Tibial nerve (tissue), 4 donors: ENCODE measurements around the gene ARCN1. TPM values are rescaled to one million over a fixed set of nuclear protein-coding genes. Genes with fewer than 3 reads are reported as not detected.

Experiments used
- DNase-seq, 2 donors: peaks; one replicate each; pipeline ENCODE4 v3.0.0-alpha.2; 2019; ENCODE audit warnings: low spot score in 2 of 2
- H3K27ac ChIP-seq, 4 donors: fragments of 200-600 bp; sonication (generic) in 3 of 4; one replicate each; pipeline ENCODE4 v1.5.1; 2017 to 2019; ENCODE audit warnings: mild to moderate bottlenecking in 1 of 4
- H3K27me3 ChIP-seq, 2 donors: fragments of 200-600 bp; sonication (generic) in 1 of 2; one replicate each; pipeline versions ENCODE4 v1.5.1 to v1.6.0; 2017 to 2019
- H3K36me3 ChIP-seq, 3 donors: fragments of 200-600 bp; sonication (generic); one replicate each; pipeline ENCODE4 v1.5.1; 2018 to 2019
- H3K4me1 ChIP-seq, 4 donors: fragments of 200-600 bp; sonication (generic) in 3 of 4; one replicate each; pipeline ENCODE4 v1.5.1; 2017 to 2019
- H3K4me3 ChIP-seq, 4 donors: fragments of 200-600 bp; sonication (generic) in 3 of 4; one replicate each; pipeline ENCODE4 v1.5.1; 2017 to 2019; ENCODE audit warnings: mild to moderate bottlenecking in 1 of 4, moderate library complexity in 1 of 4
- H3K9me3 ChIP-seq, 4 donors: fragments of 200-600 bp; sonication (generic) in 3 of 4; one replicate each; pipeline ENCODE4 v1.5.1; 2017 to 2019
- EP300 ChIP-seq, 2 donors: sonication (generic); formaldehyde crosslinking; IDR thresholded peaks; one replicate each; pipeline ENCODE4 v1.6.1; 2017; ENCODE audit warnings: antibody characterized with exemption in 2 of 2, mild to moderate bottlenecking in 1 of 2
- POLR2A ChIP-seq, 2 donors: fragments of 450-650 bp; IDR thresholded peaks; one replicate each; pipeline ENCODE4 v1.6.1; 2017; ENCODE audit warnings: antibody characterized with exemption in 2 of 2, mild to moderate bottlenecking in 2 of 2, moderate library complexity in 2 of 2
- WGBS, 2 donors: methylation state at CpG; one replicate each; pipeline ENCODE4 v1.1.5; 2018; 5-methylcytosine and 5-hydroxymethylcytosine counted together
- total RNA-seq, 4 donors: library from RNA; depleted of rRNA; stranded (reverse); fragments of >200 nt; gene quantifications; one replicate each; pipeline ENCODE4 v1.1.0, GENCODE V29; 2016
- TF ChIP-seq, protein P1 (sequence below), 5 experiments: fragments of 200-600 bp in 3 of 5; fragments of 450-650 bp in 2 of 5; sonication (generic) in 3 of 5; IDR thresholded peaks; one replicate each; pipeline ENCODE4 v1.5.1; 2016 to 2019; ENCODE audit warnings: antibody characterized with exemption in 5 of 5, mild to moderate bottlenecking in 3 of 5, moderate library complexity in 2 of 5

Gene ARCN1
- total RNA-seq, result 10 to 100 TPM; 74.3 to 94.8 (median 88.5) TPM

GRCh38 chr11:118572061-118572980 is at the start of gene ARCN1:
TSS of gene ARCN1 (plus strand) at chr11:118572409. CDS start at chr11:118572548, 139 bp downstream.
- 0% methylated on average over 28 to 48 of the region's 55 CpGs for WGBS, 2 donors

GRCh38 chr11:118522571-118523072 is 49.6 kb upstream of the ARCN1 start:
- H3K27me3 ChIP-seq, result no peaks in the 10 kb centered on the region
- H3K4me3 ChIP-seq, result no peak overlapping the region
- peaks cover 0 to 41% (median 5%) of the 10 kb centered on the region in 4 donors for H3K4me1 ChIP-seq
- H3K36me3 ChIP-seq, result peaks cover 0 to 74% (median 10%) of the 10 kb centered on the region in 3 donors
- TF ChIP-seq EP300 (IDR thresholded peaks at IDR 0.05), result no peak
- TF ChIP-seq, protein P1, sequence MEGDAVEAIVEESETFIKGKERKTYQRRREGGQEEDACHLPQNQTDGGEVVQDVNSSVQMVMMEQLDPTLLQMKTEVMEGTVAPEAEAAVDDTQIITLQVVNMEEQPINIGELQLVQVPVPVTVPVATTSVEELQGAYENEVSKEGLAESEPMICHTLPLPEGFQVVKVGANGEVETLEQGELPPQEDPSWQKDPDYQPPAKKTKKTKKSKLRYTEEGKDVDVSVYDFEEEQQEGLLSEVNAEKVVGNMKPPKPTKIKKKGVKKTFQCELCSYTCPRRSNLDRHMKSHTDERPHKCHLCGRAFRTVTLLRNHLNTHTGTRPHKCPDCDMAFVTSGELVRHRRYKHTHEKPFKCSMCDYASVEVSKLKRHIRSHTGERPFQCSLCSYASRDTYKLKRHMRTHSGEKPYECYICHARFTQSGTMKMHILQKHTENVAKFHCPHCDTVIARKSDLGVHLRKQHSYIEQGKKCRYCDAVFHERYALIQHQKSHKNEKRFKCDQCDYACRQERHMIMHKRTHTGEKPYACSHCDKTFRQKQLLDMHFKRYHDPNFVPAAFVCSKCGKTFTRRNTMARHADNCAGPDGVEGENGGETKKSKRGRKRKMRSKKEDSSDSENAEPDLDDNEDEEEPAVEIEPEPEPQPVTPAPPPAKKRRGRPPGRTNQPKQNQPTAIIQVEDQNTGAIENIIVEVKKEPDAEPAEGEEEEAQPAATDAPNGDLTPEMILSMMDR (IDR thresholded peaks at IDR 0.05), result peak in 1 of 5 experiments; percentile 10
- H3K27ac ChIP-seq, result no peak overlapping the region
- no peak for DNase-seq
- H3K9me3 ChIP-seq, result no peaks in the 10 kb centered on the region
- 40 to 42% methylated on average over 6 of the region's 6 CpGs for WGBS, 2 donors

More at GRCh38 chr11:118572061-118572980, at the start of gene ARCN1:
- no peaks in the 10 kb centered on the region for H3K36me3 ChIP-seq
- H3K27me3 ChIP-seq, result no peaks in the 10 kb centered on the region
- peak within 1 kb of the TSS; percentile 92 to 99 (median 94) for H3K27ac ChIP-seq
- H3K4me3 ChIP-seq, result peak within 1 kb of the TSS; percentile 63 to 99 (median 86)
- peaks cover 0 to 53% (median 23%) of the 10 kb centered on the region in 4 donors for H3K4me1 ChIP-seq
- TF ChIP-seq POLR2A (IDR thresholded peaks at IDR 0.05), result peak in 1 of 2 donors; percentile 66
- peak in 1 of 2 donors; percentile 85 for TF ChIP-seq EP300 (IDR thresholded peaks at IDR 0.05)
- TF ChIP-seq, protein P1 (IDR thresholded peaks at IDR 0.05), result peak in 1 of 5 experiments; percentile 5
- DNase-seq, result peak; percentile 67 to 71
- no peaks in the 10 kb centered on the region for H3K9me3 ChIP-seq

DNA sequence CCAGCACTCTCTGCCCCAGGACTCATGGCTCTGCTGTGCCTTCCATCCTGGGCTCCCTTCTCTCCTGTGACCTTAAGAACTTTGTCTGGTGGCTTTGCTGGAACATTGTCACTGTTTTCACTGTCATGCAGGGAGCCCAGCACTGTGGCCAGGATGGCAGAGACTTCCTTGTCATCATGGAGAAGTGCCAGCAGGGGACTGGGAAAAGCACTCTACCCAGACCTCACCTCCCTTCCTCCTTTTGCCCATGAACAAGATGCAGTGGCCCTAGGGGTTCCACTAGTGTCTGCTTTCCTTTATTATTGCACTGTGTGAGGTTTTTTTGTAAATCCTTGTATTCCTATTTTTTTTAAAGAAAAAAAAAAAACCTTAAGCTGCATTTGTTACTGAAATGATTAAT is 47.9 kb upstream of the ARCN1 start:
- TF ChIP-seq, protein P1 (IDR thresholded peaks at IDR 0.05), result no peak
- TF ChIP-seq POLR2A (IDR thresholded peaks at IDR 0.05), result no peak
- TF ChIP-seq EP300 (IDR thresholded peaks at IDR 0.05), result no peak
- no peaks in the 10 kb centered on the region for H3K27me3 ChIP-seq
- peak overlapping the region in 1 of 4 donors; percentile 16 for H3K27ac ChIP-seq
- no peak overlapping the region for H3K4me3 ChIP-seq
- H3K36me3 ChIP-seq, result peaks cover 0 to 59% (median 8%) of the 10 kb centered on the region in 3 donors
- H3K4me1 ChIP-seq, result peaks cover 0 to 57% (median 6%) of the 10 kb centered on the region in 4 donors
- DNase-seq, result no peak
- H3K9me3 ChIP-seq, result no peaks in the 10 kb centered on the region

DNA sequence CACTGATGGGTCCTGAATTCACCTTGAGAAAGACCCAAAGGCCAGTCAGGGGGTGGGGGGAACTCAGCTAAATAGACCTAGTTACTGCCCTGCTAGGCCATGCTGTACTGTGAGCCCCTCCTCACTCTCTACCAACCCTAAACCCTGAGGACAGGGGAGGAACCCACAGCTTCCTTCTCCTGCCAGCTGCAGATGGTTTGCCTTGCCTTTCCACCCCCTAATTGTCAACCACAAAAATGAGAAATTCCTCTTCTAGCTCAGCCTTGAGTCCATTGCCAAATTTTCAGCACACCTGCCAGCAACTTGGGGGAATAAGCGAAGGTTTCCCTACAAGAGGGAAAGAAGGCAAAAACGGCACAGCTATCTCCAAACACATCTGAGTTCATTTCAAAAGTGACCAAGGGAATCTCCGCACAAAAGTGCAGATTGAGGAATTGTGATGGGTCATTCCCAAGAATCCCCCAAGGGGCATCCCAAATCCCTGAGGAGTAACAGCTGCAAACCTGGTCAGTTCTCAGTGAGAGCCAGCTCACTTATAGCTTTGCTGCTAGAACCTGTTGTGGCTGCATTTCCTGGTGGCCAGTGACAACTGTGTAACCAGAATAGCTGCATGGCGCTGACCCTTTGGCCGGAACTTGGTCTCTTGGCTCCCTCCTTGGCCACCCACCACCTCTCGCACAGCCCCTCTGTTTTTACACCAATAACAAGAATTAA is 47.3 kb upstream of the ARCN1 start:
- Histone ChIP-seq H3K27ac (peak overlapping the region in 1 of 4 donors; percentile 16), H3K9me3 (no peaks in the 10 kb centered on the region), H3K4me1 (peaks cover 0 to 62% (median 9%) of the 10 kb centered on the region in 4 donors), H3K27me3 (no peaks in the 10 kb centered on the region), H3K4me3 (no peak overlapping the region), H3K36me3 (peaks cover 0 to 55% (median 2%) of the 10 kb centered on the region in 3 donors)
- 78 to 83% methylated on average over 6 of the region's 6 CpGs for WGBS, 2 donors
- no peak for TF ChIP-seq EP300 (IDR thresholded peaks at IDR 0.05)
- TF ChIP-seq, protein P1 (IDR thresholded peaks at IDR 0.05), result no peak
- TF ChIP-seq POLR2A (IDR thresholded peaks at IDR 0.05), result no peak
- no peak for DNase-seq
